SK-N-MC (cell line): ENCODE results near the gene VTCN1.
A peak's percentile ranks its signal among the peaks of the same experiment; 100 is the strongest.
"Not testable (repeated sequence)": the region's sequence is repeated elsewhere in the genome, so short reads cannot be mapped to it uniquely, and the experiment has no call there.

Source experiments
- DNase-seq: peaks from one replicate; pipeline ENCODE4 v3.0.0-alpha.2; 2011; ENCODE audit warnings: low read depth, low spot score
- H3K27ac ChIP-seq: fragments of 200-600 bp; sonication (generic); 2 replicates; pipeline ENCODE4 v1.5.1; 2016; ENCODE audit warnings: mixed run types
- H3K36me3 ChIP-seq: fragments of 200-600 bp; sonication (generic); 2 replicates; pipeline ENCODE4 v1.6.1; 2017; ENCODE audit warnings: antibody characterized with exemption, low read length, mixed read lengths; ENCODE audit not compliant: insufficient read depth
- H3K4me3 ChIP-seq: fragments of 200-600 bp; sonication (generic); 2 replicates; pipeline ENCODE4 v1.5.1; 2016
- H3K9ac ChIP-seq: fragments of 200-600 bp; sonication (generic); 2 replicates; pipeline ENCODE4 v1.8.0; 2017; ENCODE audit warnings: mixed run types, mixed read lengths; ENCODE audit not compliant: insufficient read length
- H3K9me3 ChIP-seq: fragments of 200-600 bp; sonication (generic); 2 replicates; pipeline ENCODE4 v1.6.1; 2017; ENCODE audit warnings: low read depth, mild to moderate bottlenecking, antibody characterized with exemption, low read length, moderate library complexity, mixed read lengths
- EZH2 ChIP-seq: fragments of 200-600 bp; sonication (generic); IDR thresholded peaks from one replicate; pipeline ENCODE4 v1.6.1; 2017; ENCODE audit warnings: antibody characterized with exemption
- FOXP2 ChIP-seq: optimal IDR thresholded peaks from 2 replicates; pipeline ENCODE3; 2011; ENCODE audit warnings: mild to moderate bottlenecking, moderate library complexity; ENCODE audit not compliant: insufficient read depth; ENCODE audit errors: extremely low read length, control extremely low read depth
- POLR2AphosphoS5 ChIP-seq: IDR thresholded peaks from 2 replicates; pipeline ENCODE4 v1.6.1; 2012; ENCODE audit warnings: mild to moderate bottlenecking, low read depth, low read length, borderline replicate concordance

The VTCN1 gene

GRCh38 chr1:117120774-117121588 is 89.7 kb downstream of the VTCN1 start:
- Histone ChIP-seq H3K27ac (no peak overlapping the region), H3K9ac (peak overlapping the region; percentile 74), H3K36me3 (no peaks in the 10 kb centered on the region), H3K9me3 (no peaks in the 10 kb centered on the region), H3K4me3 (peak overlapping the region; percentile 78)
- DNase-seq: no peak
- TF ChIP-seq EZH2 (no peak), POLR2AphosphoS5 (no peak), FOXP2 (no peak)

- H3K9ac ChIP-seq, H3K27ac ChIP-seq, DNase-seq: not testable (repeated sequence)
These were observed 91.6 kb downstream of the VTCN1 start for GRCh38 chr1:117119144-117119543.

GRCh38 chr1:117118137-117118536 is 92.6 kb downstream of the VTCN1 start:
- no peak for DNase-seq
- Histone ChIP-seq H3K4me3 (no peak overlapping the region), H3K36me3 (no peaks in the 10 kb centered on the region), H3K27ac (no peak overlapping the region), H3K9ac (no peak overlapping the region), H3K9me3 (no peaks in the 10 kb centered on the region)
- TF ChIP-seq POLR2AphosphoS5 (no peak), EZH2 (no peak)

More at GRCh38 chr1:117119144-117119543, 91.6 kb downstream of the VTCN1 start:
- not testable (repeated sequence) for H3K36me3 ChIP-seq, H3K9me3 ChIP-seq, H3K4me3 ChIP-seq

- Histone ChIP-seq H3K27ac (no peak overlapping the region), H3K9me3 (no peaks in the 10 kb centered on the region), H3K4me3 (no peak overlapping the region), H3K9ac (no peak overlapping the region), H3K36me3 (no peaks in the 10 kb centered on the region)
- no peak for TF ChIP-seq POLR2AphosphoS5
- no peak for TF ChIP-seq FOXP2
- TF ChIP-seq EZH2: no peak
- no peak for DNase-seq
These were observed 93.0 kb downstream of the VTCN1 start for GRCh38 chr1:117117697-117118096.

GRCh38 chr1:117116784-117117130 is 94.0 kb downstream of the VTCN1 start:
- no peak for DNase-seq
- no peaks in the 10 kb centered on the region for H3K36me3 ChIP-seq
- no peaks in the 10 kb centered on the region for H3K9me3 ChIP-seq
- no peak overlapping the region for H3K27ac ChIP-seq
- H3K9ac ChIP-seq: no peak overlapping the region
- no peak overlapping the region for H3K4me3 ChIP-seq
- TF ChIP-seq FOXP2 (no peak), POLR2AphosphoS5 (no peak), EZH2 (no peak)

GRCh38 chr1:117116090-117116783 is 94.5 kb downstream of the VTCN1 start:
- Histone ChIP-seq H3K9me3 (no peaks in the 10 kb centered on the region), H3K9ac (no peak overlapping the region), H3K27ac (no peak overlapping the region), H3K4me3 (no peak overlapping the region), H3K36me3 (no peaks in the 10 kb centered on the region)
- no peak for DNase-seq
- TF ChIP-seq FOXP2: no peak
- no peak for TF ChIP-seq POLR2AphosphoS5
- no peak for TF ChIP-seq EZH2

- no peaks in the 10 kb centered on the region for H3K9me3 ChIP-seq
- DNase-seq: no peak
- H3K9ac ChIP-seq: no peak overlapping the region
- H3K27ac ChIP-seq: no peak overlapping the region
- no peaks in the 10 kb centered on the region for H3K36me3 ChIP-seq
- TF ChIP-seq POLR2AphosphoS5: no peak
- no peak for TF ChIP-seq EZH2
- no peak for TF ChIP-seq FOXP2
- H3K4me3 ChIP-seq: no peak overlapping the region
These were observed 95.8 kb downstream of the VTCN1 start for GRCh38 chr1:117114877-117115276.

GRCh38 chr1:117113199-117113598 is 97.5 kb downstream of the VTCN1 start:
- Histone ChIP-seq H3K36me3 (no peaks in the 10 kb centered on the region; the same call in 1 of the 2 replicates), H3K9ac (no peak overlapping the region), H3K9me3 (no peaks in the 10 kb centered on the region), H3K4me3 (no peak overlapping the region), H3K27ac (no peak overlapping the region)
- DNase-seq: no peak
- TF ChIP-seq POLR2AphosphoS5 (no peak), FOXP2 (no peak), EZH2 (no peak)
